Fibroblast of pulmonary artery (primary cell): Measurements from ENCODE around the gene COL11A2.
A peak's percentile ranks its signal among the peaks of the same experiment; 100 is the strongest.

ENCODE experiments used
- DNase-seq: peaks from one replicate; pipeline ENCODE4 v3.0.0-alpha.2; 2010; ENCODE audit warnings: low read depth
- H3K4me3 ChIP-seq: replicated peaks from 2 replicates; pipeline ENCODE4 v1.5.1; 2011; ENCODE audit warnings: low read depth, mild to moderate bottlenecking, control low read depth, low read length, moderate library complexity
- CTCF ChIP-seq: IDR thresholded peaks from 2 replicates; pipeline ENCODE4 v1.5.1; 2011; ENCODE audit warnings: mild to moderate bottlenecking, control low read depth, low read length, inconsistent platforms; ENCODE audit errors: missing control alignments

The COL11A2 gene

GRCh38 chr6:33136310-33136900 lies 55.9 kb downstream of the COL11A2 start:
- no peak for DNase-seq
- no peak for TF ChIP-seq CTCF
- H3K4me3 ChIP-seq, result no peak overlapping the region

GRCh38 chr6:33132081-33132524 lies 60.2 kb downstream of the COL11A2 start:
- TF ChIP-seq CTCF, result no peak
- DNase-seq, result no peak

GRCh38 chr6:33128318-33128717 lies 63.9 kb downstream of the COL11A2 start:
- no peak for DNase-seq
- TF ChIP-seq CTCF, result no peak
- no peak overlapping the region for H3K4me3 ChIP-seq

More at GRCh38 chr6:33132081-33132524, 60.2 kb downstream of the COL11A2 start:
- H3K4me3 ChIP-seq, result no peak overlapping the region

GRCh38 chr6:33126101-33126714 lies 66.1 kb downstream of the COL11A2 start:
- H3K4me3 ChIP-seq, result no peak overlapping the region
- peak; percentile 74 for TF ChIP-seq CTCF
- peak; percentile 50 for DNase-seq

- H3K4me3 ChIP-seq, result no peak overlapping the region
- no peak for DNase-seq
- TF ChIP-seq CTCF, result no peak
These were observed 67.3 kb downstream of the COL11A2 start for GRCh38 chr6:33124947-33125346.

- no peak for DNase-seq
- no peak for TF ChIP-seq CTCF
- H3K4me3 ChIP-seq, result no peak overlapping the region
These were observed 67.8 kb downstream of the COL11A2 start for GRCh38 chr6:33124525-33124901.
